GM18502 (cell line): ENCODE results near the gene TRIP4.
"Not testable (repeated sequence)": the region's sequence is repeated elsewhere in the genome, so short reads cannot be mapped to it uniquely, and the experiment has no call there.

ENCODE experiments used
- ATAC-seq: cut with Tn5 transposase; IDR thresholded peaks from one replicate; pipeline ENCODE4 v1.9.1; 2021; ENCODE audit warnings: mild to moderate bottlenecking; ENCODE audit not compliant: unreplicated experiment, poor library complexity

Gene TRIP4

GRCh38 chr15:64387562-64388168 is at the start of gene TRIP4:
Gene TRIP4 (plus strand): TSS chr15:64387836. CDS start chr15:64387864, 28 bp downstream.
- peak; percentile 98 for ATAC-seq

- ATAC-seq, result no peak
These were observed 47.3 kb upstream of the TRIP4 start for GRCh38 chr15:64340355-64340754.

GRCh38 chr15:64341961-64342360 is 45.7 kb upstream of the TRIP4 start:
- ATAC-seq, result no peak

- ATAC-seq, result no peak
These were observed 44.4 kb upstream of the TRIP4 start for GRCh38 chr15:64343222-64343621.

GRCh38 chr15:64343841-64344240 is 43.8 kb upstream of the TRIP4 start:
- no peak for ATAC-seq

- ATAC-seq, result no peak
These were observed 42.9 kb upstream of the TRIP4 start for GRCh38 chr15:64344651-64345294.

GRCh38 chr15:64346242-64346641 is 41.4 kb upstream of the TRIP4 start:
- not testable (repeated sequence) for ATAC-seq

- no peak for ATAC-seq
These were observed 39.2 kb upstream of the TRIP4 start for GRCh38 chr15:64348455-64348854.

- ATAC-seq, result no peak
These were observed 38.3 kb upstream of the TRIP4 start for GRCh38 chr15:64349375-64349774.

- no peak for ATAC-seq
These were observed 36.4 kb upstream of the TRIP4 start for GRCh38 chr15:64351265-64351664.

- no peak for ATAC-seq
These were observed 32.8 kb upstream of the TRIP4 start for GRCh38 chr15:64354688-64355344.

GRCh38 chr15:64355348-64355943 is 32.2 kb upstream of the TRIP4 start:
- ATAC-seq, result peak; percentile 17

GRCh38 chr15:64355944-64356709 is 31.5 kb upstream of the TRIP4 start, which contains the start of gene CSNK1G1:
Gene CSNK1G1 (minus strand): TSS chr15:64356173. CDS start chr15:64300499, 55,674 bp downstream.
- peak; percentile 97 for ATAC-seq

- no peak for ATAC-seq
These were observed 31.0 kb upstream of the TRIP4 start for GRCh38 chr15:64356710-64357040.

GRCh38 chr15:64361259-64361658 is 26.4 kb upstream of the TRIP4 start:
- no peak for ATAC-seq

GRCh38 chr15:64369078-64369607 is 18.5 kb upstream of the TRIP4 start:
- ATAC-seq, result no peak

- ATAC-seq, result not testable (repeated sequence)
These were observed 16.3 kb upstream of the TRIP4 start for GRCh38 chr15:64371383-64371782.

GRCh38 chr15:64373360-64373759 is 14.3 kb upstream of the TRIP4 start:
- no peak for ATAC-seq

GRCh38 chr15:64379216-64379960 is 8.2 kb upstream of the TRIP4 start:
- no peak for ATAC-seq
